ENCODE data around the gene KCNJ4.

KCNJ4 gene

GRCh38 chr22:38426628-38427027, 28.4 kb downstream of the KCNJ4 start:
- no peaks in the 10 kb centered on the region for H3K27me3 ChIP-seq (ENCODE audit: insufficient read depth, low read length, poor library complexity, severe bottlenecking)
- no peaks in the 10 kb centered on the region for H4K20me1 ChIP-seq (ENCODE audit: insufficient read depth, low read length, poor library complexity, severe bottlenecking)
- H3F3A ChIP-seq (ENCODE audit: low read depth) = no peaks in the 10 kb centered on the region
- no peaks in the 10 kb centered on the region for H3K9me3 ChIP-seq (ENCODE audit: insufficient read depth, low read depth, low read length)
- no peaks in the 10 kb centered on the region for H3K4me1 ChIP-seq (ENCODE audit: insufficient read depth, low read length, poor library complexity, severe bottlenecking)
- no peak overlapping the region for H2AFZ ChIP-seq (ENCODE audit: low read length)
- no peak for TF ChIP-seq EZH2phosphoT487 (IDR thresholded peaks at IDR 0.05; ENCODE audit: borderline replicate concordance)
- TF ChIP-seq CTCF (conservative IDR thresholded peaks at IDR 0.05; ENCODE audit: low read length) = no peak
- no peaks in the 10 kb centered on the region for H3K9me2 ChIP-seq (replicated peaks; ENCODE audit: low read depth, low read length)
- no peak overlapping the region for H3K4me2 ChIP-seq (ENCODE audit: low read depth, low read length, poor library complexity, severe bottlenecking)
- H3K79me2 ChIP-seq (ENCODE audit: insufficient read depth, low read length) = no peaks in the 10 kb centered on the region
- H3K4me3 ChIP-seq (ENCODE audit: low read length, poor library complexity, severe bottlenecking) = no peak overlapping the region
- H3K36me3 ChIP-seq (ENCODE audit: insufficient read depth, low read length) = no peaks in the 10 kb centered on the region
- H3K9ac ChIP-seq (ENCODE audit: low read depth, low read length, poor library complexity, severe bottlenecking) = no peak overlapping the region

GRCh38 chr22:38424525-38425080, 30.4 kb downstream of the KCNJ4 start:
- H3K9ac ChIP-seq (ENCODE audit: low read depth, low read length, poor library complexity, severe bottlenecking) = no peak overlapping the region
- H3K27me3 ChIP-seq (ENCODE audit: insufficient read depth, low read length, poor library complexity, severe bottlenecking) = no peaks in the 10 kb centered on the region
- no peaks in the 10 kb centered on the region for H3K36me3 ChIP-seq (ENCODE audit: insufficient read depth, low read length)
- H3K4me3 ChIP-seq (ENCODE audit: low read length, poor library complexity, severe bottlenecking) = no peak overlapping the region
- H3K9me3 ChIP-seq (ENCODE audit: insufficient read depth, low read depth, low read length) = no peaks in the 10 kb centered on the region
- H3F3A ChIP-seq (ENCODE audit: low read depth) = no peaks in the 10 kb centered on the region
- H3K4me2 ChIP-seq (ENCODE audit: low read depth, low read length, poor library complexity, severe bottlenecking) = no peak overlapping the region
- H4K20me1 ChIP-seq (ENCODE audit: insufficient read depth, low read length, poor library complexity, severe bottlenecking) = no peaks in the 10 kb centered on the region
- H3K9me2 ChIP-seq (replicated peaks; ENCODE audit: low read depth, low read length) = no peaks in the 10 kb centered on the region
- TF ChIP-seq EZH2phosphoT487 (IDR thresholded peaks at IDR 0.05; ENCODE audit: borderline replicate concordance) = no peak
- no peak for TF ChIP-seq CTCF (conservative IDR thresholded peaks at IDR 0.05; ENCODE audit: low read length)
- H3K79me2 ChIP-seq (ENCODE audit: insufficient read depth, low read length) = no peaks in the 10 kb centered on the region
- H2AFZ ChIP-seq (ENCODE audit: low read length) = no peak overlapping the region
- no peaks in the 10 kb centered on the region for H3K4me1 ChIP-seq (ENCODE audit: insufficient read depth, low read length, poor library complexity, severe bottlenecking)

- no peak overlapping the region for H3K4me3 ChIP-seq (ENCODE audit: low read length, poor library complexity, severe bottlenecking)
- no peak overlapping the region for H3K9ac ChIP-seq (ENCODE audit: low read depth, low read length, poor library complexity, severe bottlenecking)
- no peaks in the 10 kb centered on the region for H3K9me2 ChIP-seq (replicated peaks; ENCODE audit: low read depth, low read length)
- TF ChIP-seq EZH2phosphoT487 (IDR thresholded peaks at IDR 0.05; ENCODE audit: borderline replicate concordance) (no peak), CTCF (conservative IDR thresholded peaks at IDR 0.05; ENCODE audit: low read length) (no peak)
- H3K36me3 ChIP-seq (ENCODE audit: insufficient read depth, low read length) = no peaks in the 10 kb centered on the region
- no peaks in the 10 kb centered on the region for H3K4me1 ChIP-seq (ENCODE audit: insufficient read depth, low read length, poor library complexity, severe bottlenecking)
- H3K4me2 ChIP-seq (ENCODE audit: low read depth, low read length, poor library complexity, severe bottlenecking) = no peak overlapping the region
- no peak overlapping the region for H2AFZ ChIP-seq (ENCODE audit: low read length)
- no peaks in the 10 kb centered on the region for H4K20me1 ChIP-seq (ENCODE audit: insufficient read depth, low read length, poor library complexity, severe bottlenecking)
- no peaks in the 10 kb centered on the region for H3K27me3 ChIP-seq (ENCODE audit: insufficient read depth, low read length, poor library complexity, severe bottlenecking)
- H3K9me3 ChIP-seq (ENCODE audit: insufficient read depth, low read depth, low read length) = no peaks in the 10 kb centered on the region
- no peaks in the 10 kb centered on the region for H3F3A ChIP-seq (ENCODE audit: low read depth)
- no peaks in the 10 kb centered on the region for H3K79me2 ChIP-seq (ENCODE audit: insufficient read depth, low read length)
These were observed 31.2 kb downstream of the KCNJ4 start for GRCh38 chr22:38423512-38424503.
